ENCODE data around the gene LRRC73.
"Not testable (repeated sequence)": the region's sequence is repeated elsewhere in the genome, so short reads cannot be mapped to it uniquely, and the experiment has no call there.

The LRRC73 gene

GRCh38 chr6:43460032-43460431 is 50.1 kb downstream of the LRRC73 start:
- no peak overlapping the region for H3K4me3 ChIP-seq (replicated peaks; ENCODE audit: low read depth, low read length)
- TF ChIP-seq CTCF (IDR thresholded peaks at IDR 0.05; ENCODE audit: low read length, missing control alignments): no peak
- DNase-seq (ENCODE audit: low read depth): no peak

GRCh38 chr6:43459535-43459934 is 50.6 kb downstream of the LRRC73 start:
- H3K4me3 ChIP-seq (replicated peaks; ENCODE audit: low read depth, low read length): no peak overlapping the region
- TF ChIP-seq CTCF (IDR thresholded peaks at IDR 0.05; ENCODE audit: low read length, missing control alignments): no peak
- DNase-seq (ENCODE audit: low read depth): no peak

- not testable (repeated sequence) for DNase-seq (ENCODE audit: low read depth); H3K4me3 ChIP-seq (replicated peaks; ENCODE audit: low read depth, low read length)
Observed at GRCh38 chr6:43458154-43458553, 52.0 kb downstream of the LRRC73 start.

GRCh38 chr6:43457643-43458042 is 52.5 kb downstream of the LRRC73 start:
- no peak for DNase-seq (ENCODE audit: low read depth)
- H3K4me3 ChIP-seq (replicated peaks; ENCODE audit: low read depth, low read length): no peak overlapping the region
- TF ChIP-seq CTCF (IDR thresholded peaks at IDR 0.05; ENCODE audit: low read length, missing control alignments): no peak

All from fibroblast of pulmonary artery (primary cell).